Suprapubic skin (tissue), 4 donors: Measurements from ENCODE around the gene ELAPOR2. TPM values are rescaled to one million over a fixed set of nuclear protein-coding genes. Genes with fewer than 3 reads are reported as not detected.

ENCODE experiments used
- DNase-seq, 2 donors: peaks; one replicate each; pipeline ENCODE4 v3.0.0-alpha.2; 2019; ENCODE audit warnings: low spot score in 2 of 2
- H3K27ac ChIP-seq: fragments of 200-600 bp; sonication (generic); one replicate; pipeline ENCODE4 v1.5.1; 2019
- H3K27me3 ChIP-seq: fragments of 200-600 bp; sonication (generic); one replicate; pipeline ENCODE4 v1.5.1; 2019
- H3K36me3 ChIP-seq: fragments of 200-600 bp; sonication (generic); one replicate; pipeline ENCODE4 v1.5.1; 2019
- H3K4me1 ChIP-seq: fragments of 200-600 bp; sonication (generic); one replicate; pipeline ENCODE4 v1.5.1; 2019
- H3K4me3 ChIP-seq: fragments of 200-600 bp; sonication (generic); one replicate; pipeline ENCODE4 v1.5.1; 2019; ENCODE audit warnings: mild to moderate bottlenecking
- H3K9me3 ChIP-seq: fragments of 200-600 bp; sonication (generic); one replicate; pipeline ENCODE4 v1.5.1; 2019
- EP300 ChIP-seq: sonication (generic); formaldehyde crosslinking; IDR thresholded peaks from one replicate; pipeline ENCODE4 v1.6.1; 2017; ENCODE audit warnings: antibody characterized with exemption
- POLR2A ChIP-seq, 2 donors: fragments of 450-650 bp; IDR thresholded peaks; one replicate each; pipeline ENCODE4 v1.6.1; 2017; ENCODE audit warnings: antibody characterized with exemption in 2 of 2, mild to moderate bottlenecking in 2 of 2, moderate library complexity in 2 of 2
- POLR2AphosphoS5 ChIP-seq, 3 donors: sonication (generic); formaldehyde crosslinking; IDR thresholded peaks; one replicate each; pipeline ENCODE4 v1.6.1; 2017; ENCODE audit warnings: antibody characterized with exemption in 3 of 3
- WGBS: methylation state at CpG from one replicate; pipeline ENCODE4 v1.1.5; 2018; 5-methylcytosine and 5-hydroxymethylcytosine counted together
- total RNA-seq, 4 donors: library from RNA; depleted of rRNA; stranded (reverse); fragments of >200 nt; gene quantifications; one replicate each; pipeline ENCODE4 v1.1.0, GENCODE V29; 2016
- TF ChIP-seq, protein P1 (sequence below), 2 donors: fragments of 200-600 bp in 1 of 2; fragments of 450-650 bp in 1 of 2; sonication (generic) in 1 of 2; IDR thresholded peaks; one replicate each; pipeline ENCODE4 v1.5.1; 2016 to 2019; ENCODE audit warnings: antibody characterized with exemption in 2 of 2, mild to moderate bottlenecking in 1 of 2, moderate library complexity in 1 of 2

Gene ELAPOR2
- total RNA-seq, 4 donors from 2014 or later, result 2.9 to 13.8 (median 5.8) TPM

DNA sequence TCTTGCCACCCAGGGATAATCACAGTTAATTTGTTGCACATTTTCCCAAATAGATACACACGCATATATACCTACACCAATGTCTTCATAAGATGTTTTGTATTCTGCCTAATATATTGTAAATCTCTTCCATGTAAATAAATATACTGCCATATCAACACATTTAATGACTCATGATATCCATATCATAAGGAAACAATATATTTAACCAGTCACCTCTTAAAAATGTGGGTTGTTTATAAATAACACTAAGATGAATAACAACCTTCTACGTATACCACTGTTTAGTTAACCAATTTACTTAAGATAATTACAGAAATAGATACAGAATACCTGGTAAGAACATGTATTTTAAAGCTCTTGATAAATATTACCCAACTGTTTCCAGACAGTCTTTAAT is 38.2 kb downstream of the ELAPOR2 start:
- no peak for DNase-seq
- Histone ChIP-seq H3K27me3 (no peaks in the 10 kb centered on the region), H3K27ac (no peak overlapping the region), H3K4me1 (no peaks in the 10 kb centered on the region), H3K4me3 (no peak overlapping the region), H3K9me3 (no peaks in the 10 kb centered on the region), H3K36me3 (no peaks in the 10 kb centered on the region)
- no peak for TF ChIP-seq POLR2AphosphoS5 (IDR thresholded peaks at IDR 0.05)
- TF ChIP-seq, protein P1, sequence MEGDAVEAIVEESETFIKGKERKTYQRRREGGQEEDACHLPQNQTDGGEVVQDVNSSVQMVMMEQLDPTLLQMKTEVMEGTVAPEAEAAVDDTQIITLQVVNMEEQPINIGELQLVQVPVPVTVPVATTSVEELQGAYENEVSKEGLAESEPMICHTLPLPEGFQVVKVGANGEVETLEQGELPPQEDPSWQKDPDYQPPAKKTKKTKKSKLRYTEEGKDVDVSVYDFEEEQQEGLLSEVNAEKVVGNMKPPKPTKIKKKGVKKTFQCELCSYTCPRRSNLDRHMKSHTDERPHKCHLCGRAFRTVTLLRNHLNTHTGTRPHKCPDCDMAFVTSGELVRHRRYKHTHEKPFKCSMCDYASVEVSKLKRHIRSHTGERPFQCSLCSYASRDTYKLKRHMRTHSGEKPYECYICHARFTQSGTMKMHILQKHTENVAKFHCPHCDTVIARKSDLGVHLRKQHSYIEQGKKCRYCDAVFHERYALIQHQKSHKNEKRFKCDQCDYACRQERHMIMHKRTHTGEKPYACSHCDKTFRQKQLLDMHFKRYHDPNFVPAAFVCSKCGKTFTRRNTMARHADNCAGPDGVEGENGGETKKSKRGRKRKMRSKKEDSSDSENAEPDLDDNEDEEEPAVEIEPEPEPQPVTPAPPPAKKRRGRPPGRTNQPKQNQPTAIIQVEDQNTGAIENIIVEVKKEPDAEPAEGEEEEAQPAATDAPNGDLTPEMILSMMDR (IDR thresholded peaks at IDR 0.05), result no peak
- TF ChIP-seq EP300, result no peak
- TF ChIP-seq POLR2A (IDR thresholded peaks at IDR 0.05), result no peak
- WGBS, result 90% methylated on average over 2 of the region's 2 CpGs

DNA sequence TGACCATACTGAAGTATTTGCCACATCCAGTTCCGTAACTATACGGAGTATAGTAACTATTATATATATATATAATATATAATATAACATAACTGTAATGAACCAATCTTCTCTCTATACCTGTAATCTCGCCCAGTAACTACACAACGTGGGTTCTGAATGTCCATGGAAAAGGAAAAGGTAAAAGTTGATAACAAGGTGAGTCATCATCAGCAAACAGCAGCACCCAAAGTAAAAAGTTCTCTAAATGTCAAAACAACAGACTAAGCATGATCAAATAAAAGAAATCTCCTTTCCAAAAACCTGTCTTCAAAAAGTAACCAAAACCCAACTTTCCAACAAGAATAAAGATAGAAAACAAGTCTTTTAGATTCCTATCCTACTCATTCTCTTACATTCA is 42.8 kb downstream of the ELAPOR2 start:
- TF ChIP-seq POLR2A (IDR thresholded peaks at IDR 0.05) (no peak), EP300 (no peak), POLR2AphosphoS5 (IDR thresholded peaks at IDR 0.05) (no peak)
- TF ChIP-seq, protein P1 (IDR thresholded peaks at IDR 0.05), result no peak
- Histone ChIP-seq H3K4me3 (no peak overlapping the region), H3K27ac (no peak overlapping the region), H3K4me1 (no peaks in the 10 kb centered on the region), H3K36me3 (no peaks in the 10 kb centered on the region), H3K27me3 (no peaks in the 10 kb centered on the region), H3K9me3 (no peaks in the 10 kb centered on the region)
- 86% methylated on average over 4 of the region's 4 CpGs for WGBS
- DNase-seq, result no peak

DNA sequence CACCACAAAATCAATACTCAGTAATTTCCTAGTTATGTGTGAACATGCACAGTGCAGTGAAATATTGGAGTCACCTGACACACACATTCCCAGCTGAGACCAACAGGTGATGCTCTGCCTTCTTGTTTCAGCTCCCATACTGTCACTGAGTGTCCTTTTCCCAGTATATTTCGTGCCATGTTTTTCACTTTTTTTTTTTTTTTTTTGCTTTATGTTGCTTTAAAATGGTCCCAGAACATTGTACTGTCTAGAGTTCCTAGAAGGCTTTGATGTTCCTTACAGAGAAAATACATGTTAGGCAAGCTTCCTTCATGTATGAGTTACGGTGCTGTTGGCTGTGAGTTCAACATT is 45.6 kb downstream of the ELAPOR2 start:
- Histone ChIP-seq H3K27me3 (no peaks in the 10 kb centered on the region), H3K4me1 (no peaks in the 10 kb centered on the region), H3K27ac (no peak overlapping the region), H3K9me3 (no peaks in the 10 kb centered on the region), H3K4me3 (no peak overlapping the region), H3K36me3 (no peaks in the 10 kb centered on the region)
- 54% methylated on average over 2 of the region's 2 CpGs for WGBS
- TF ChIP-seq POLR2A (IDR thresholded peaks at IDR 0.05) (no peak), EP300 (no peak), POLR2AphosphoS5 (IDR thresholded peaks at IDR 0.05) (no peak)
- DNase-seq, result no peak

DNA sequence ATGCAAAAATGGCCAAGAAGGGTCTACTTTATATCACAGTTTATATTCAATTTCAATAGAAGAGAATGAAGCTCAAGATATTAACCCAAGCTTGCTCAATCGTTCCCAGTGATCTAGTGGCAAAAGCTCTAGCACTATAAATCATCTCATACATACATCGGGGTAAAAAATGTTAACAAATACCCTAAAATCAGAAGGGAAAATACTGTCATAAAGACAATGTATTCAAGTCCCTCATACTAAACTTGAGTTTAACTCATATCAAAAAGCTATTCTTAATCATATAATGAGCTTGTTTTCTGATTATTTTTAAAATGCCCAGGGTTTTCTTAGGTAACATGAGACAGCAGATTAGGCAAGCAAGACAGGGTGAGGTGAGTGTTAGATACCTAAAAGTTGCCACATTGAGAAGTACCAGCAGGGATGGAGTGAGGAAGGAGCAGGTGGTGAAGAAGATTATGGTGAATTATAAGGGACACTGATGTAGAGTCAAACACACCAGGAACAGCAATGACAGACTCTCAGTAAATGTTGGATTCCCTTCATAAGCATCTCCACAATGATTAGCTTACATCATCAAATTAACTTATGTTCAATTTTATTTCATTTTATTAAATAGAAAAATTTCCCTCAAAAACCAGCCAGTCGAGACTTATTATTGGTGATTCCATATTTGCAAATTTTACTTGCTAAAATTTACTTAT is 46.2 kb downstream of the ELAPOR2 start:
- H3K36me3 ChIP-seq, result no peaks in the 10 kb centered on the region
- H3K4me1 ChIP-seq, result no peaks in the 10 kb centered on the region
- H3K9me3 ChIP-seq, result no peaks in the 10 kb centered on the region
- DNase-seq, result no peak
- 69% methylated on average over 3 of the region's 3 CpGs for WGBS
- H3K27me3 ChIP-seq, result no peaks in the 10 kb centered on the region
- H3K4me3 ChIP-seq, result no peak overlapping the region
- no peak overlapping the region for H3K27ac ChIP-seq
- TF ChIP-seq, protein P1 (IDR thresholded peaks at IDR 0.05), result no peak
- TF ChIP-seq POLR2A (IDR thresholded peaks at IDR 0.05), result no peak
- no peak for TF ChIP-seq POLR2AphosphoS5 (IDR thresholded peaks at IDR 0.05)
- no peak for TF ChIP-seq EP300

Other genes with a start within 250 kb of the ELAPOR2 start
- 100 to 1,000 TPM in 1 of 4 donors, 10 to 100 TPM in 3; 42.9 to 217 (median 61.6) TPM for gene DMTF1, start 92.8 kb upstream of the ELAPOR2 start, total RNA-seq
- 10 to 100 TPM; 27.7 to 76.0 (median 39.2) TPM for gene TMEM243, start 160.1 kb upstream of the ELAPOR2 start, total RNA-seq